HepG2 (cell line): Measurements from ENCODE around the gene RNF125. TPM values are rescaled to one million over a fixed set of nuclear protein-coding genes. Genes with fewer than 3 reads are reported as not detected.

Source experiments
- ASH2L ChIP-seq: fragments of 300-600, 200-600 bp; sonication (generic); IDR thresholded peaks from 2 replicates; pipeline ENCODE4 v1.7.0; 2017; ENCODE audit warnings: low read depth, mild to moderate bottlenecking, moderate library complexity, mixed read lengths, low read length; ENCODE audit not compliant: insufficient read length
- BCL6 ChIP-seq: IDR thresholded peaks from 2 replicates; pipeline ENCODE4 v1.6.1; 2016; ENCODE audit warnings: missing genetic modification reagents, missing compliant biosample characterization
- FOXJ3 ChIP-seq: sonication (generic); formaldehyde crosslinking; IDR thresholded peaks from 2 replicates; pipeline ENCODE4 v1.4.0; 2020; ENCODE audit warnings: missing genetic modification reagents, mild to moderate bottlenecking, borderline replicate concordance
- GABPB1 ChIP-seq: IDR thresholded peaks from 2 replicates; pipeline ENCODE4 v1.6.1; 2016; ENCODE audit warnings: mild to moderate bottlenecking, missing genetic modification reagents, moderate library complexity, missing compliant biosample characterization
- HIC2 ChIP-seq: sonication (generic); formaldehyde crosslinking; IDR thresholded peaks from 2 replicates; pipeline ENCODE4 v1.9.0; 2022; ENCODE audit warnings: low read depth, missing genetic modification reagents
- KLF12 ChIP-seq: sonication (generic); formaldehyde crosslinking; IDR thresholded peaks from 2 replicates; pipeline ENCODE4 v1.4.0; 2020; ENCODE audit warnings: missing genetic modification reagents, borderline replicate concordance
- MTA1 ChIP-seq: sonication (generic); formaldehyde crosslinking; IDR thresholded peaks from 2 replicates; pipeline ENCODE4 v1.4.0; 2020; ENCODE audit warnings: missing genetic modification reagents, mild to moderate bottlenecking, borderline replicate concordance
- NR2F6 ChIP-seq, 2 experiments: IDR thresholded peaks; 2 replicates each; pipeline ENCODE4 v1.6.1; 2016; ENCODE audit warnings: antibody characterized with exemption in 1 of 2, mild to moderate bottlenecking in 1 of 2
- PPARG ChIP-seq: conservative IDR thresholded peaks from 2 replicates; pipeline ENCODE4 v1.6.1; 2016; ENCODE audit warnings: missing biosample characterization, missing genetic modification reagents
- RFXANK ChIP-seq: IDR thresholded peaks from 2 replicates; pipeline ENCODE4 v1.6.1; 2016
- SMAD1 ChIP-seq: sonication (generic); formaldehyde crosslinking; IDR thresholded peaks from 2 replicates; pipeline ENCODE4 v1.4.0; 2020; ENCODE audit warnings: missing genetic modification reagents, low read depth, mild to moderate bottlenecking, borderline replicate concordance
- SNAPC2 ChIP-seq: sonication (generic); formaldehyde crosslinking; IDR thresholded peaks from 2 replicates; pipeline ENCODE4 v1.8.1; 2022; ENCODE audit warnings: mild to moderate bottlenecking, missing genetic modification reagents
- SP5 ChIP-seq: IDR thresholded peaks from 2 replicates; pipeline ENCODE4 v1.6.1; 2016; ENCODE audit warnings: low read depth, borderline replicate concordance
- ZBTB42 ChIP-seq: sonication (generic); formaldehyde crosslinking; IDR thresholded peaks from 2 replicates; pipeline ENCODE4 v1.5.0; 2020; ENCODE audit warnings: mild to moderate bottlenecking, missing genetic modification reagents
- ZIK1 ChIP-seq: sonication (generic); formaldehyde crosslinking; IDR thresholded peaks from 2 replicates; pipeline ENCODE4 v1.5.0; 2020; ENCODE audit warnings: mild to moderate bottlenecking, low read depth, missing genetic modification reagents, borderline replicate concordance
- ZKSCAN1 ChIP-seq: fragments of 150-350 bp; IDR thresholded peaks from 2 replicates; pipeline ENCODE4 v1.6.1; 2014; ENCODE audit warnings: low read length
- ZNF260 ChIP-seq: sonication (generic); formaldehyde crosslinking; IDR thresholded peaks from 2 replicates; pipeline ENCODE4 v1.4.0; 2020; ENCODE audit warnings: missing genetic modification reagents, low read depth, mild to moderate bottlenecking, borderline replicate concordance
- ZNF510 ChIP-seq: sonication (generic); formaldehyde crosslinking; IDR thresholded peaks from 2 replicates; pipeline ENCODE4 v1.4.0; 2020; ENCODE audit warnings: low read depth, mild to moderate bottlenecking, missing genetic modification reagents
- ZNF644 ChIP-seq: IDR thresholded peaks from 2 replicates; pipeline ENCODE4 v1.6.1; 2016; ENCODE audit warnings: low read depth
- ZNF703 ChIP-seq: sonication (generic); formaldehyde crosslinking; IDR thresholded peaks from 2 replicates; pipeline ENCODE4 v1.5.1; 2020; ENCODE audit warnings: missing genetic modification reagents, mild to moderate bottlenecking, moderate library complexity, borderline replicate concordance
- ZNF713 ChIP-seq: sonication (generic); formaldehyde crosslinking; IDR thresholded peaks from 2 replicates; pipeline ENCODE4 v1.4.0; 2020; ENCODE audit warnings: mild to moderate bottlenecking, missing genetic modification reagents
- ZNF891 ChIP-seq: sonication (generic); formaldehyde crosslinking; IDR thresholded peaks from 2 replicates; pipeline ENCODE4 v1.5.0; 2020; ENCODE audit warnings: mild to moderate bottlenecking, missing genetic modification reagents
- polyA plus RNA-seq, 8 experiments: library from polyadenylated mRNA; depleted of rRNA in 3 of 8; stranded (reverse) in 7 of 8; unstranded in 1 of 8; fragments of >200 nt; fragmentation: Illumina TruSeq in 4 of 8; extraction: Trizol in 4 of 8; gene quantifications; 2 replicates each; pipeline versions ENCODE4 v1.2.1 to v1.2.3, GENCODE V29; 2011 to 2016; ENCODE audit warnings: low read depth in 4 of 8, missing spikeins in 1 of 8, mixed read lengths in 1 of 8; ENCODE audit not compliant: insufficient read depth in 1 of 8
- total RNA-seq, 5 experiments: library from RNA; depleted of rRNA; stranded (reverse); fragments of >200 nt; fragmentation: Illumina TruSeq; extraction: Trizol; gene quantifications; 2 replicates each; pipeline ENCODE4 v1.2.3, GENCODE V29; 2016; ENCODE audit warnings: low read depth in 1 of 5
- TF ChIP-seq, protein P1 (sequence below): sonication (generic); formaldehyde crosslinking; IDR thresholded peaks from 2 replicates; pipeline ENCODE4 v1.5.0; 2020; ENCODE audit warnings: missing genetic modification reagents
- TF ChIP-seq, protein P2 (sequence below): sonication (generic); formaldehyde crosslinking; IDR thresholded peaks from 2 replicates; pipeline ENCODE4 v1.8.1; 2023; ENCODE audit warnings: mild to moderate bottlenecking, missing genetic modification reagents, borderline replicate concordance
- TF ChIP-seq, protein P3 (sequence below): sonication (generic); formaldehyde crosslinking; conservative IDR thresholded peaks from 2 replicates; pipeline ENCODE4 v1.4.0; 2020; ENCODE audit warnings: missing genetic modification reagents
- TF ChIP-seq, protein P4 (sequence below): sonication (generic); formaldehyde crosslinking; IDR thresholded peaks from 2 replicates; pipeline ENCODE4 v1.4.0; 2020; ENCODE audit warnings: mild to moderate bottlenecking, missing genetic modification reagents

Gene RNF125
- total and polyA plus RNA-seq, 2 of the 13 experiments (the other 11 are each of a cell fraction or from before 2014, with no cell fraction given), result 0.58 to 1.8 TPM

- TF ChIP-seq ZIK1 (CRISPR knock-in tag), result 0 out of 2 replicates have a peak, but pooled peaks have one; percentile 21
- TF ChIP-seq MTA1 (CRISPR knock-in tag), result no peak; the same call in 1 of the 2 replicates
- no peak for TF ChIP-seq ZNF260 (CRISPR knock-in tag)
- TF ChIP-seq SNAPC2, result no peak
- no peak for TF ChIP-seq ZNF713 (CRISPR knock-in tag)
- no peak for TF ChIP-seq ZNF510 (CRISPR knock-in tag)
- no peak for TF ChIP-seq NR2F6 (IDR thresholded peaks at IDR 0.05)
- no peak for TF ChIP-seq NR2F6 (CRISPR knock-in tag; IDR thresholded peaks at IDR 0.05)
- peak; percentile 41; the same call in 1 of the 2 replicates for TF ChIP-seq ZNF891 (CRISPR knock-in tag)
- TF ChIP-seq SMAD1, result 0 out of 2 replicates have a peak, but pooled peaks have one; percentile 2
- TF ChIP-seq HIC2 (CRISPR knock-in tag), result peak; percentile 40; the same call in 1 of the 2 replicates
- TF ChIP-seq ZKSCAN1, result no peak
- no peak for TF ChIP-seq PPARG (CRISPR knock-in tag)
- TF ChIP-seq, protein P1, sequence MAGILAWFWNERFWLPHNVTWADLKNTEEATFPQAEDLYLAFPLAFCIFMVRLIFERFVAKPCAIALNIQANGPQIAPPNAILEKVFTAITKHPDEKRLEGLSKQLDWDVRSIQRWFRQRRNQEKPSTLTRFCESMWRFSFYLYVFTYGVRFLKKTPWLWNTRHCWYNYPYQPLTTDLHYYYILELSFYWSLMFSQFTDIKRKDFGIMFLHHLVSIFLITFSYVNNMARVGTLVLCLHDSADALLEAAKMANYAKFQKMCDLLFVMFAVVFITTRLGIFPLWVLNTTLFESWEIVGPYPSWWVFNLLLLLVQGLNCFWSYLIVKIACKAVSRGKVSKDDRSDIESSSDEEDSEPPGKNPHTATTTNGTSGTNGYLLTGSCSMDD (CRISPR knock-in tag), result no peak
- TF ChIP-seq, protein P2, sequence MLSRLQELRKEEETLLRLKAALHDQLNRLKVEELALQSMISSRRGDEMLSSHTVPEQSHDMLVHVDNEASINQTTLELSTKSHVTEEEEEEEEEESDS (CRISPR knock-in tag), result no peak
- no peak for TF ChIP-seq ZNF644 (CRISPR knock-in tag)
- no peak; the same call in 1 of the 2 replicates for TF ChIP-seq ZNF703 (CRISPR knock-in tag)
- peak; percentile 65 for TF ChIP-seq ASH2L
- peak; percentile 96 for TF ChIP-seq SP5 (CRISPR knock-in tag)
- TF ChIP-seq RFXANK (CRISPR knock-in tag), result no peak
- TF ChIP-seq, protein P3, sequence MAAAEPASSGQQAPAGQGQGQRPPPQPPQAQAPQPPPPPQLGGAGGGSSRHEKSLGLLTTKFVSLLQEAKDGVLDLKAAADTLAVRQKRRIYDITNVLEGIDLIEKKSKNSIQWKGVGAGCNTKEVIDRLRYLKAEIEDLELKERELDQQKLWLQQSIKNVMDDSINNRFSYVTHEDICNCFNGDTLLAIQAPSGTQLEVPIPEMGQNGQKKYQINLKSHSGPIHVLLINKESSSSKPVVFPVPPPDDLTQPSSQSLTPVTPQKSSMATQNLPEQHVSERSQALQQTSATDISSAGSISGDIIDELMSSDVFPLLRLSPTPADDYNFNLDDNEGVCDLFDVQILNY (CRISPR knock-in tag), result peak; percentile 46; the same call in 1 of the 2 replicates
- TF ChIP-seq FOXJ3 (CRISPR knock-in tag), result no peak
- no peak for TF ChIP-seq BCL6 (CRISPR knock-in tag)
- no peak for TF ChIP-seq ZBTB42 (CRISPR knock-in tag)
- TF ChIP-seq, protein P4, sequence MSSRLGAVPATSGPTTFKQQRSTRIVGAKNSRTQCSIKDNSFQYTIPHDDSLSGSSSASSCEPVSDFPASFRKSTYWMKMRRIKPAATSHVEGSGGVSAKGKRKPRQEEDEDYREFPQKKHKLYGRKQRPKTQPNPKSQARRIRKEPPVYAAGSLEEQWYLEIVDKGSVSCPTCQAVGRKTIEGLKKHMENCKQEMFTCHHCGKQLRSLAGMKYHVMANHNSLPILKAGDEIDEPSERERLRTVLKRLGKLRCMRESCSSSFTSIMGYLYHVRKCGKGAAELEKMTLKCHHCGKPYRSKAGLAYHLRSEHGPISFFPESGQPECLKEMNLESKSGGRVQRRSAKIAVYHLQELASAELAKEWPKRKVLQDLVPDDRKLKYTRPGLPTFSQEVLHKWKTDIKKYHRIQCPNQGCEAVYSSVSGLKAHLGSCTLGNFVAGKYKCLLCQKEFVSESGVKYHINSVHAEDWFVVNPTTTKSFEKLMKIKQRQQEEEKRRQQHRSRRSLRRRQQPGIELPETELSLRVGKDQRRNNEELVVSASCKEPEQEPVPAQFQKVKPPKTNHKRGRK (CRISPR knock-in tag), result no peak
- peak; percentile 40; the same call in 1 of the 2 replicates for TF ChIP-seq GABPB1 (CRISPR knock-in tag)
- TF ChIP-seq KLF12 (CRISPR knock-in tag), result peak; percentile 74; the same call in 1 of the 2 replicates
These were observed 73.9 kb downstream of the RNF125 start (continued) for GRCh38 chr18:32092422-32093101.
